Stimulated activated CD8-positive, alpha-beta memory T cell treated with anti-CD3 and anti-CD28 coated beads, Interleukin-7, amount 100 ng/mL, for 48 hours (primary cell): ENCODE measurements around the gene COPRS.
"Not testable (repeated sequence)": the region's sequence is repeated elsewhere in the genome, so short reads cannot be mapped to it uniquely, and the experiment has no call there.

ENCODE experiments used
- DNase-seq, 2 donors: peaks; one replicate each; pipeline ENCODE4 v3.0.0-alpha.2; 2020; ENCODE audit warnings: low read depth in 1 of 2; ENCODE audit errors: extremely low read depth in 1 of 2

The COPRS gene

GRCh38 chr17:31811101-31811500 is 47.9 kb downstream of the COPRS start:
- no peak for DNase-seq

DNA sequence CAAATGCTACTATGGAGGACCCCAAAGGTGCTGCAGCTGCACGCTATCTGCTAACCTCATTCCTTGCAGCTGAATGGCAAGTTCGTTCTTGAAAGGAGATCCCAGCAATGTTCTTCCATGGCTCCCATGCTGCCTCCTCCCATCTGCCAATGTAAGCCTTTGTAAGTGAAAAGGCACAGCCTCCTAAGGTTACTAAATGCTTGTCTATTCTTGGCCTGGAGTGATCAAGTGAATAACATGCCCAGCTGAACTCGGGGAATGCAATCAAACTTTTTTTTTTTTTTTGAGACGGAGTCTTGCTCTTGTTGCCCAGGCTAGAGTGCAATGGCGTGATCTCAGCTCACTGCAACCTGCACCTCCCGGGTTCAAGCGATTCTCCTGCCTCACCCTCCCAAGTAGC is 49.2 kb downstream of the COPRS start:
- not testable (repeated sequence) for DNase-seq

GRCh38 chr17:31808521-31809050 is 50.5 kb downstream of the COPRS start:
- DNase-seq, result no peak

GRCh38 chr17:31807846-31808245 is 51.2 kb downstream of the COPRS start:
- no peak for DNase-seq

DNA sequence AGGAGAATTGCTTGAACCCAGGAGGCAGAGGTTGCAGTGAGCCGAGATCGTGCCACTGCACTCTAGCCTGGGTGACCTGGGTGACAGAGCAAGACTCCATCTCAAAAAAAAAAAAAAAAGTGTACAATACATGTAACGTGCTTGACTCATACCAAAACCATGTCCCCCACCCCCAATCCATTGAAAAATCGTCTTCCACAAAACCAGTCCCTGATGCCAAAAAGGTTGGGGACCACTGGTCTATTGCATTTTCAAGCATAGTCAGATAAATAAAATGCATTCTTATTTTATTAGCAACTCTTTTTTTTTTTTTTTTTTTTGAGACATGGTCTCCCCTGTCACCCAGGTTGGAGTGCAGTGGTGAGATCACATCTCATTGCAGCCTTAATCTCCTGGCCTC is 52.1 kb downstream of the COPRS start:
- DNase-seq, result no peak

GRCh38 chr17:31803494-31804213 is 55.4 kb downstream of the COPRS start:
- no peak for DNase-seq

- DNase-seq, result no peak
Observed at GRCh38 chr17:31802502-31802901, 56.5 kb downstream of the COPRS start.
